NCI-H345 (cell line): ENCODE measurements around the gene SCYL1.

ENCODE experiments used
- DNase-seq: peaks from one replicate; lab custom pipeline; 2025; lab: John Stamatoyannopoulos, UW

The SCYL1 gene

DNA sequence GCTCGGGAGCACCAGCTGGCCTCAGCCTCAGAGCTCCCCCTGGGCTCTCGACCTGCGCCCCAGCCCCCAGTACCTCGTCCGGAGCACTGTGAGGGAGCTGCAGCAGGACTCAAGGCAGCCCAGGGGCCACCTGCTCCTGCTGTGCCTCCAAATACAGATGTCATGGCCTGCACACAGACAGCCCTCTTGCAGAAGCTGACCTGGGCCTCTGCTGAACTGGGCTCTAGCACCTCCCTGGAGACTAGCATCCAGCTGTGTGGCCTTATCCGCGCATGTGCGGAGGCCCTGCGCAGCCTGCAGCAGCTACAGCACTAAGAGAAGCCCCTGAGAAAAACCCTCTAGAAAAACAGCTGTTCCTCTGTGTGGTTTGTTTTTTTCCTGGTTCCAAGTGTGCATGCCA lies 46.5 kb downstream of the SCYL1 start:
- DNase-seq = no peak

DNA sequence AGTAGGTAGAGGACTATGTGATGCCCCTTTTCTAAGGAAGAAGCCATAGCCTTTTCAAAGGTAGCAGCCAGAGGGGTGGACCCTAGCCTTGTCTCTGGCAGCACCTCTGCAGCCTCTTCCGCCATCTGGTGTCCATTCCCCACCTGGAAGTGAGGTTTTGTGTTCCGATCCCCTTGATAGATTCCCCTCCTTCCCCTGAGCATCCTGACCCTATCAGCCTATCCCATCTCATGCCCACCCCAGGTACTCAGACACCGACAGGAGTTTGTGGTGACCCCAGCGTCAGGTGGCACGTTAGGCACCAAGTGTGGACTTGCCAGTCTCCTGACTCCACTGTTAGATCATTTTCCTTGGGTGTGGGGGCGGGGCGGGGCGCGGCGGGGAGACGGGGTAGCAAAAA lies 47.1 kb downstream of the SCYL1 start:
- DNase-seq = peak; percentile 42

DNA sequence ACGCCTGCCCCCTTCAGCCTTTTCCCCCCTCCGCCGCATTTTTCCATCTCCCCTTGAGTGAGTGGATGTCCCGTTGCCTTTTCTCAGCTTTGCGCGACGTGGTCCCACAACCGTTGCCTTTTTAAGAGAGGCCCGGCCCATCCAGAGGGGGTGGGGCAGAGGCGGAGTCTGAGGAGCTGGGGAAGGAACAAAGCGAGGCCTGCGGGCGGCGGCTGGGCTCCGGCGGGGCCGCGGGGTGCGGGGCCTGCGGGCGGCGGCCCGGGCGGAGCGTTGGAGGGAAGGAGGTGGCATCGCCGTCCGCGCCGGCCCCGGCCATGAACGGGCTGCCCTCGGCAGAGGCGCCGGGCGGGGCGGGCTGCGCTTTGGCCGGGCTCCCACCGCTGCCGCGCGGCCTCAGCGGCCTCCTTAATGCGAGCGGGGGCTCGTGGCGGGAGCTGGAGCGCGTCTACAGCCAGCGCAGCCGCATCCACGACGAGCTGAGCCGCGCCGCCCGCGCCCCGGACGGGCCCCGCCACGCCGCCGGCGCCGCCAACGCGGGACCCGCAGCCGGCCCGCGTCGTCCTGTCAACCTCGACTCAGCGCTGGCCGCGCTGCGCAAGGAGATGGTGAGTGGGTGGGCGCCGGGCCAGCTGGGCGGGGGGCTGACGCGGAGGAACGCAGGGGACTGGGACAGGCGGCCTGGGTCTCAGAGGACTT lies 47.6 kb downstream of the SCYL1 start, which contains the start of gene FAM89B:
FAM89B (plus strand) TSS at position 183 of the 696 bp plus-strand sequence; CDS start at position 315, 132 bp downstream.
- DNase-seq = peak; percentile 58

DNA sequence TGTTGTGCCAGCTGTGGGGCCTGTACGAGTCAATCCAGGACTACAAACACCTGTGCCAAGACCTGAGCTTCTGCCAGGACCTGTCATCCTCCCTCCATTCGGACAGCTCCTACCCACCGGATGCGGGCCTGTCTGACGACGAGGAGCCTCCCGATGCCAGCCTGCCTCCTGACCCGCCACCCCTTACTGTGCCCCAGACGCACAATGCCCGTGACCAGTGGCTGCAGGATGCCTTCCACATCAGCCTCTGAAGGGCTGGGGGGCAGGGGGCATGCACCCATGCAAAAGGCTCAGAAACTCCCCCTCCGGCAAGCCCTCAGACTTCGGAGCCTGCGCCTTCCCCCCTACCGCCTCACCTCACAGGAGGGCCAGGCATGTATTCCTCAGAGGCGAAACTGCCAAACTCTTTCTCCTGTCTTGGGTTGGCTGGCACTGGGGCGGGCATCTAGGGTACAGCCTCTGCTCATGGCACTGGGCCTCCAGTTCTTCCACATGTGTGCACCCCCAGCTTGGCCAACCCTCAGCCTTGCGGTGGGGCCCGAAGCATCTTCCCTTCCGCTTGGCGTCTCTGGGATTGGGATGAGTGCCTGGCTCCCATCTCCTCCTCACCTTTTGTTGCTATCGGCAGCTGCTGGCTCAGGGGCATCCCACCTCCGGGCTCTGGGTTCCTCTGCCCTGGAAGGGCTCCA lies 48.7 kb downstream of the SCYL1 start:
- no peak for DNase-seq

DNA sequence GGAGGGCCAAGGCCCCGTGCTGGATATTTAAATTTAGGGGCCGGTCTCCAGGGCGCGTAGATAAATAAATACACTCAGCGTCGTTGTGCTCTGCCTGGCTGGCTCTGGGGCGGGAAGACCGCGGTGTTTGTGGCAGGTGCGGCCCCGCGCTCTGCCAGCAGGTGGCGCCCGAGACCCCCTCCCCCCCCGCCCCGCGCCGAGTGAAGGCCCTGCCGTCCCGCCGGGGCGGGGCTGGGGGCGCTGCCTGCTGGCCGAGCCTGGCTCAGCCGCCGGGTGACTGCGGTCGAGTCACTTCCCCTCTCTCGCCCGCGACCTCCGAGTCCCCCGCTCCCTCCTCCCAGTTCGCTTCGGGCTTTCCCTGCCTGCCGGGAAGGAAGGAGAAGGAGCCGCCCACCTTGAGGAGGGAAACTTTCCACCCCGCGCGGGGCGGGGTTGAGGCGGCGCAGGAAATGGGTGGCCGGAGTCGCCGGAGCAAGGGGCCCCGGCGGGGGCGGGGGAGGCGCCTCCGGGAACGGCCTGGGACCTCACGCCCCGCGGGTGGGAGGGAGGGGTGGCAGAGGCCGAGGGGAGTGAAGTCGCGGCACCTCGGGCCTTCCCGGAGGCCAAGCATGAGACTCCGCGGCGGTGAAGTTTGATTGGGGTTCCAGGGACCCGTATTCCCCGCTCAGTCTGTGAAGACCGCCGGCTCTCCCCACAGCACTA lies 49.4 kb downstream of the SCYL1 start:
- DNase-seq = peak; percentile 72

DNA sequence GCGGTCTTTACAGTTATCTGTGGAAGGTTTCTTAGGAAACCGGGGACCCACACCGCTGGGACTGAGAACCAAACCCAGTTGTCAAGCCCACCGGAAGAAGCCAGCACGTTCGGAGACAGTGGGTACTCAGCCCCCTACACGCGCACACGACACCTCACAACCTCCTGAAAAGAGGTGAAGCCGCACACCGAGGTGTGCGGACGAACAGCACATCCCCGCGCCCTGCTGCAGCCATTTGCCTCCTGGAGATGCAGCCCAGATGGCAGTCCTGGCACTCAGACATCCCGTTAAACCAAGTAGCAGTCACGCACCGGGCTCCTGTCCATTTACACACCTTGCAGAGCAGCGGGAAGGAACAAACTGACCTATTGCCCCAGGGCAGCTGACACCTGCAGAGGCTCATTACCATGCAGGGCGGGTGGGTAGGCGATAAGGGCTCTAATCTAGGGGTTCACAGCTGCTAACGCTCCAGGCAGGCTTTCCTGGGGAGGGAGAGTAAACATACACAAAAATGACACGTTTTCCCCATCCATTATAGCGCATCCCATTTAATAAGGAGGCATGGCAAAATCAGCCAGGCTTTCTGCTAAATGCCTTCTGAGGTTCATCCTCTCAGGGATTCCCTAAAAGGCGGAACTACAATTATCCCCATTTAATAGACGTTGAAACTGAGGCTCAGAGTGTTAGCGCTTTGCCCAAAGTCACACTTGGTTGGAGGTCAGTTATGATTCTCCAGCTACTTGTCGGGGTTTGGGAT lies 50.1 kb downstream of the SCYL1 start:
- DNase-seq = peak; percentile 19

DNA sequence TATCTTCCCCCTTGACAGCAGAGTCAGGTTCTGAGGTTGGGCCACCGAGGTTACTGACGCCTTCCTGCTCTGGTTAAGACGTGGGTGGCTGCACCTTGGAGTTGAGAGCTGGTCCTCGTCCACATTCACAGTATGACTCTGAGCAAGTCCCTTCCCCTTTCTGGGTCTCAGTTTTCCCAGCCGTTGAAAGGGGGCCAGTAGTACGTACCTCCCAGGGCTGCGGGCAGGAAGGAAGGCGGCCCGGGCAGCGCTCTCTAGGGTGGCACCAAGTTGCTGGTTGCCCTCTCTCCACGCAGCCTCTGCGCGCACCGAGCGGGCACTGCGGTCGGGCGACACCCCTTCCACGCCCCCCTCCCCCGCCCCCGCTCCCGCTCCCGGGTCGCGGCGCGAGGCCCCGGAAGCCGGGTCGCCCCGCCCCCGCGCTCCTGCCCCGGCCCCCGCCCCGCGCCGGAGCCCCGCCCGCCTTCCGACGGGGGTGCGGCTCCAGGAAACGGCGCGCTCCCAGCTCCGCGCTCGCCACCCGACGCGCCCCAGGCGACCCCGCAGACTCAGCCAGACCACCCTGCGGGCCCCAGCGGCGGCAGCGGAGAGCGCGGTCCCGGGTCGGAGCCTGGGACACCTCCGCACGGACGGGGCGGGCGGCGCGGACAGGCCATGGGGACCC lies 50.8 kb downstream of the SCYL1 start, which contains the start of gene EHBP1L1:
EHBP1L1 (plus strand) TSS at position 486 of the 664 bp plus-strand sequence. CDS start 250 bp downstream, outside the sequence.
- DNase-seq = peak; percentile 35

- DNase-seq = no peak
These were observed 51.5 kb downstream of the SCYL1 start for GRCh38 chr11:65576232-65576866.

GRCh38 chr11:65576867-65577755 lies 52.2 kb downstream of the SCYL1 start:
- DNase-seq = no peak

GRCh38 chr11:65577756-65578109 lies 52.9 kb downstream of the SCYL1 start:
- DNase-seq = no peak

DNA sequence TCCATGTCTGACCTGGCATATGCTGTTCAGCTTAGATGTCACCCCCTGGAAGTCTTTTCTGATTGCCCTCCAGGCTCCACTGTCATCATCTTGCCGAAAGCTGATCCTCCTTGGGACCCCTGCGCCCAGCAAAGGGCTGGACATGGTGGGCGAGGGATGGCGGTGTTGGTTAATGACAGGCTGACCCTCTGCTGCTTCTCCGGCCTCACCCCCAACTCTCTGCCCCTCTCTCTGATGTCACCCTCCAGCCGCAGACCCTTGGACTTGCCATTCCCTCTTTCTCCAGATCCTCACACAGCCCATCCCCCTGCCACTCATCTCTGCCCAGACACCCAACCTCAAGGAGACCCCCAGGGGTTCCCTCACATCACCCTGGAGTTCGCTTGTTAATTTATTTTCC lies 53.3 kb downstream of the SCYL1 start:
- no peak for DNase-seq

GRCh38 chr11:65578667-65579066 lies 53.8 kb downstream of the SCYL1 start:
- DNase-seq = no peak

DNA sequence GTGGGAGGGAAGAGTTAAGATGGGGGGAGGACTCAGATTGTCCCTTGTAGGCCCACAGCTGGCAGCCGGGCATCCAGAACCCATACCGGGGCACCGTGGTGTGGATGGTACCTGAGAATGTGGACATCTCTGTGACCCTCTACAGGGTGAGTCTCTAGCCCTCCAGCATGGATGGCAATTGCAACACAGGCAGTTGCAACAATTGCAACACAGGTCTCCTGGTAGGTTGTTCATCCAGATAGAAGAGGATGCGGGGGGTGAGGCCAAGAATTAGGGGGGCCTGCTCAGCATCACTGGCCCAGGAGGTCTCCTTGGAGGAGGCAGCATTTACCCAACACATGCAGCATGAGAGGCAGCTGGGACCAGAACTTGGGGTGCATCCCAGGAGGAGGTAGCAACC lies 54.4 kb downstream of the SCYL1 start:
- DNase-seq = no peak

DNA sequence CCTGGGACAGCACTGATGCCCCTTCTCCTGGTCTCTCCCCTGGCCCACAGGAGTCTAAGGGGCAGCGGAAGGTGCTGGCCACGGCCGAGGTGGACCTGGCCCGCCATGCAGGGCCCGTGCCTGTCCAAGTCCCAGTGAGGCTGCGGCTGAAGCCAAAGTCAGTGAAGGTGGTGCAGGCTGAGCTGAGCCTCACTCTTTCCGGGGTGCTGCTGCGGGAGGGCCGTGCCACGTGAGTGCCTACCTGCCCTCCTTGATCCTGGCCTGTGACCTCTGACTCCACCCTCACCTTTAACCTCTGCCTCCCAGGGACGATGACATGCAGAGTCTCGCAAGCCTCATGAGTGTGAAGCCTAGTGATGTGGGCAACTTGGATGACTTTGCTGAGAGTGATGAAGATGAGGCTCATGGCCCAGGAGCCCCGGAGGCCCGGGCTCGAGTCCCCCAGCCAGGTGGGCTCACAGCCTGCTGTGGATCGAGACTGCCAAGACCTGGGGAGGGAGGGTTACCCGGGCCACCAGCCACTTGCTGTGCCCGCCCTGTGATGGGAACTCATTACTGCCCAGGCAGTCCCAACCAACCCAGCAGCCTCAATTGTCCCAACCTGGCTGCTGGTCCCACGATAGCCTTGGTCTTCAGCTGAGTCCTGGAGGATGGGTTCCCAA lies 55.3 kb downstream of the SCYL1 start:
- no peak for DNase-seq

- no peak for DNase-seq
These were observed 55.9 kb downstream of the SCYL1 start for GRCh38 chr11:65580756-65581155.

- DNase-seq = no peak
These were observed 57.0 kb downstream of the SCYL1 start for GRCh38 chr11:65581928-65582327.

DNA sequence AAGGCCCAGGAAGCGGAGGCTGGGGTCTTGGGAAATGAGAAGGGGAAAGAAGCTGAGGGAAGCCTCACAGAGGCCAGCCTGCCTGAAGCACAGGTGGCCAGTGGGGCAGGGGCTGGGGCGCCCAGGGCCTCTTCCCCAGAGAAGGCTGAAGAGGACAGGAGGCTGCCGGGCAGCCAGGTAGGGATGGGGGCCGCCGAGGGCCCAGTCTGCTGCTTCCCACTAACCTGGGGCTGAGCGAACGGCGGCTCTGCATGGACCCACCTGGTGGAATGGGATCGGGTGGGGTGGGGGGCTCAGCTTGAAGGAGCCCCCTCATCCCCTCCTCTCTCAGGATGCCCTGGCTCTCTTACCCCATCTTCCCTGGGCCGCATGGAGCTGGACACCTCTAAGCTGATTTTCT lies 58.7 kb downstream of the SCYL1 start:
- no peak for DNase-seq

DNA sequence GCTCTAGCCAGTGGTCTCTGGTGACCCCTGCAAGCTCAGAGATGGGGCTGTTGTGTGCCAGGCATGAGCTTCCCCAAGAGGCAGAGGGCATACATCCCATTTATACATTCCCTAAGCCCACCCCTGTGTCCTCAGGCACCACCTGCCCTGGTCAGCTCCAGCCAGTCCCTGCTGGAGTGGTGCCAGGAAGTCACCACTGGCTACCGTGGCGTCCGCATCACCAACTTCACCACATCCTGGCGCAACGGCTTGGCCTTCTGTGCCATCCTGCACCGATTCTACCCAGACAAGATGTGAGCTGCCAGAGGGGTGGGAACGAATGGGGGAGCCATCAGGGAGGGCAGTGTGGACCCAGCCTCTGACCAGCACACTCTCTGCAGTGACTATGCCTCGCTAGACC lies 59.2 kb downstream of the SCYL1 start:
- no peak for DNase-seq

DNA sequence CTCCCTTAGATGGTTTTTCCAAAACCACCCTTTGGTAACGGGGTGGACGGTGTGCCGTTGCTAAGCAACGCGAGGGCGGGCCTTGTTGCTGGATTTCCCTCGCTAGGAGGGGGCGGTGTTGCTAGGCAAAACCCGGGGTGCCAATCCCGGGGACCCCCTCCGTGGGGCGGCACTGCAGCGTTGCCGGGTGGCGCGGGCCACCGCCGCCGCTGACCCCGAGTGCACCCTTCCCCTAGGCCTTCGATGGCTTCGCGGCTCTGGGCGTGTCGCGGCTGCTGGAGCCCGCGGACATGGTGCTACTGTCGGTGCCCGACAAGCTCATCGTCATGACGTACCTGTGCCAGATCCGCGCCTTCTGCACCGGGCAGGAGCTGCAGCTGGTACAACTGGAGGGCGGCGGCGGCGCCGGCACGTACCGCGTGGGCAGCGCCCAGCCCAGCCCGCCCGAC lies 59.9 kb downstream of the SCYL1 start:
- peak; percentile 34 for DNase-seq
